IMR-90 (cell line): ENCODE results near the gene MDFI. TPM values are rescaled to one million over a fixed set of nuclear protein-coding genes. Genes with fewer than 3 reads are reported as not detected.

Source experiments
- ATAC-seq: fragments of 200-7000 bp; cut with Tn5 transposase; 2 replicates; pipeline ENCODE4 v1.9.1; 2020; ENCODE audit warnings: low read depth, mild to moderate bottlenecking, moderate library complexity
- BruUV-seq: library from RNA; stranded (reverse); fragments of 400-500 nt; replicated peaks from 2 replicates; lab custom pipeline; 2021; lab: Mats Ljungman, UMichigan
- CTCF ChIA-PET: fragments of 300-600 bp; formaldehyde crosslinking; extraction: SDS; loops from one replicate; lab custom pipeline; 2021; ENCODE audit warnings: antibody characterized with exemption; lab: Yijun Ruan, JAX
- POLR2A ChIA-PET: fragments of 300-600 bp; sonication (Branson Sonifier 250); formaldehyde crosslinking; loops from one replicate; lab custom pipeline; 2022; ENCODE audit warnings: antibody characterized with exemption; ENCODE audit not compliant: unreplicated experiment; lab: Charles Lee
- DNase-seq: peaks from one replicate; pipeline ENCODE4 v3.0.0; 2013
- H2AFZ ChIP-seq: replicated peaks from 2 replicates; pipeline ENCODE3; 2013; ENCODE audit warnings: low read length, mild to moderate bottlenecking; ENCODE audit not compliant: poor library complexity
- H2AK5ac ChIP-seq: 2 replicates; pipeline ENCODE4 v1.6.1; 2013; ENCODE audit warnings: low read depth, low read length, inconsistent platforms
- H2AK9ac ChIP-seq: replicated peaks from 2 replicates; pipeline ENCODE3; 2013; ENCODE audit warnings: mild to moderate bottlenecking, low read depth, low read length, moderate library complexity; ENCODE audit not compliant: poor library complexity
- H2BK120ac ChIP-seq: 2 replicates; pipeline ENCODE4 v1.6.1; 2013; ENCODE audit warnings: low read depth, low read length, inconsistent platforms
- H2BK15ac ChIP-seq: 3 replicates; pipeline ENCODE4 v1.6.1; 2013; ENCODE audit warnings: low read depth, low read length, inconsistent platforms
- H2BK20ac ChIP-seq: 2 replicates; pipeline ENCODE4 v1.6.1; 2013; ENCODE audit warnings: low read depth, mild to moderate bottlenecking, inconsistent platforms, low read length, moderate library complexity
- H2BK5ac ChIP-seq: 2 replicates; pipeline ENCODE4 v1.6.1; 2013; ENCODE audit warnings: mild to moderate bottlenecking, low read depth, low read length, inconsistent platforms; ENCODE audit not compliant: poor library complexity, severe bottlenecking
- H3K14ac ChIP-seq: replicated peaks from 2 replicates; pipeline ENCODE4 v1.6.1; 2013; ENCODE audit warnings: low read depth, low read length, inconsistent platforms
- H3K18ac ChIP-seq: 2 replicates; pipeline ENCODE4 v1.6.1; 2013; ENCODE audit warnings: low read depth, low read length, control low read depth
- H3K23ac ChIP-seq: 2 replicates; pipeline ENCODE4 v1.6.1; 2013; ENCODE audit warnings: low read depth, low read length, inconsistent platforms
- H3K27ac ChIP-seq: 2 replicates; pipeline ENCODE4 v1.5.1; 2013; ENCODE audit warnings: mild to moderate bottlenecking, control low read depth, low read length; ENCODE audit not compliant: insufficient read depth
- H3K27me3 ChIP-seq: 2 replicates; pipeline ENCODE4 v1.6.1; 2013; ENCODE audit warnings: low read length; ENCODE audit not compliant: control insufficient read depth, insufficient read depth
- H3K36me3 ChIP-seq: 2 replicates; pipeline ENCODE4 v1.6.1; 2013; ENCODE audit warnings: low read length, mixed read lengths; ENCODE audit not compliant: control insufficient read depth, insufficient read depth
- H3K4ac ChIP-seq: 2 replicates; pipeline ENCODE4 v1.6.1; 2013; ENCODE audit warnings: low read depth, low read length, inconsistent platforms
- H3K4me1 ChIP-seq: 2 replicates; pipeline ENCODE4 v1.6.1; 2013; ENCODE audit warnings: low read length, mixed read lengths; ENCODE audit not compliant: control insufficient read depth, insufficient read depth
- H3K4me2 ChIP-seq: 2 replicates; pipeline ENCODE4 v1.6.1; 2013; ENCODE audit warnings: low read depth, mild to moderate bottlenecking, control low read depth, low read length, moderate library complexity
- H3K4me3 ChIP-seq: 2 replicates; pipeline ENCODE4 v1.5.1; 2013; ENCODE audit warnings: low read depth, mild to moderate bottlenecking, control low read depth, low read length, moderate library complexity; ENCODE audit not compliant: insufficient read depth
- H3K56ac ChIP-seq: 2 replicates; pipeline ENCODE4 v1.6.1; 2013; ENCODE audit warnings: low read length, inconsistent platforms; ENCODE audit not compliant: insufficient read depth; ENCODE audit errors: extremely low read depth
- H3K79me1 ChIP-seq, 2 experiments: 2 replicates each; pipeline ENCODE4 v1.6.1; 2013; ENCODE audit warnings: low read length in 2 of 2, inconsistent platforms in 1 of 2, low read depth in 1 of 2
- H3K9ac ChIP-seq: 2 replicates; pipeline ENCODE4 v1.6.1; 2013; ENCODE audit warnings: low read depth, low read length, control low read depth
- H3K9me1 ChIP-seq: 2 replicates; pipeline ENCODE4 v1.6.1; 2013; ENCODE audit warnings: low read length, inconsistent platforms; ENCODE audit not compliant: insufficient read depth
- H3K9me3 ChIP-seq: 2 replicates; pipeline ENCODE4 v1.6.1; 2013; ENCODE audit warnings: low read length; ENCODE audit not compliant: control insufficient read depth, insufficient read depth
- H4K20me1 ChIP-seq: 2 replicates; pipeline ENCODE4 v1.6.1; 2013; ENCODE audit warnings: low read length, inconsistent platforms; ENCODE audit not compliant: insufficient read depth
- H4K5ac ChIP-seq: 2 replicates; pipeline ENCODE4 v1.6.1; 2013; ENCODE audit warnings: mild to moderate bottlenecking, low read depth, low read length, control low read depth
- H4K8ac ChIP-seq, 2 experiments: 2 replicates each; pipeline ENCODE4 v1.6.1; 2013; ENCODE audit warnings: low read depth in 2 of 2, low read length in 2 of 2, control low read depth in 1 of 2, inconsistent platforms in 1 of 2
- H4K91ac ChIP-seq: 2 replicates; pipeline ENCODE4 v1.6.1; 2013; ENCODE audit warnings: low read depth, low read length, inconsistent platforms; ENCODE audit not compliant: insufficient read depth
- BHLHE40 ChIP-seq: fragments of 150-350 bp; IDR thresholded peaks from 2 replicates; pipeline ENCODE4 v1.6.1; 2016; ENCODE audit warnings: mild to moderate bottlenecking, low read depth, low read length
- CEBPB ChIP-seq: IDR thresholded peaks from 2 replicates; pipeline ENCODE4 v1.6.1; 2012; ENCODE audit warnings: low read depth, low read length, improper control_type of control experiment
- RCOR1 ChIP-seq: IDR thresholded peaks from 2 replicates; pipeline ENCODE4 v1.6.1; 2012; ENCODE audit warnings: mild to moderate bottlenecking, low read length, improper control_type of control experiment; ENCODE audit not compliant: insufficient replicate concordance
- RFX5 ChIP-seq: IDR thresholded peaks from 2 replicates; pipeline ENCODE4 v1.8.0; 2012; ENCODE audit warnings: low read depth, mild to moderate bottlenecking, low read length, moderate library complexity
- WGBS, 2 experiments: methylation state at CpG; one replicate each; pipeline versions ENCODE4 v1.1.5 to v1.1.7; 2013; ENCODE audit warnings: missing lambda C conversion rate in 2 of 2; ENCODE audit not compliant: insufficient read length in 1 of 2; ENCODE audit errors: extremely low coverage in 2 of 2; 5-methylcytosine and 5-hydroxymethylcytosine counted together
- dilution Hi-C: fragments of 300-500 bp; cut with HindIII; formaldehyde crosslinking; loops from one replicate; pipeline ENCODE4 v1.14.3; 2018; ENCODE audit warnings: low sequenced_read_pairs; ENCODE audit not compliant: unreplicated experiment
- in situ Hi-C: fragments of 300-500 bp; cut with MboI; formaldehyde crosslinking; loops from 3 replicates; pipeline ENCODE4 v1.14.3; 2019; ENCODE audit warnings: low sequenced_read_pairs, inconsistent platforms, mixed read lengths
- intact Hi-C: fragments of 100-400 bp; cut with micrococcal nuclease; formaldehyde crosslinking; loops from 2 replicates; pipeline ENCODE4 v1.10.0; 2022
- polyA plus RNA-seq, 3 experiments: library from polyadenylated mRNA; depleted of rRNA; stranded (reverse); fragments of >200 nt; gene quantifications; 2 replicates each; pipeline ENCODE4 v1.2.3, GENCODE V29; 2012; ENCODE audit warnings: low replicate concordance in 1 of 3
- total RNA-seq: library from RNA; depleted of rRNA; stranded (reverse); fragments of >200 nt; gene quantifications from 2 replicates; pipeline ENCODE4 v1.2.3, GENCODE V29; 2012
- TF ChIP-seq, protein P1 (sequence below): fragments of 150-350 bp; IDR thresholded peaks from 2 replicates; pipeline ENCODE4 v1.6.1; 2017; ENCODE audit warnings: mild to moderate bottlenecking, antibody characterized with exemption, low read length, low read depth

MDFI gene
- total and polyA plus RNA-seq, 2 of the 4 experiments (the other 2 are of a cell fraction): 0.18 to 0.29 TPM

DNA sequence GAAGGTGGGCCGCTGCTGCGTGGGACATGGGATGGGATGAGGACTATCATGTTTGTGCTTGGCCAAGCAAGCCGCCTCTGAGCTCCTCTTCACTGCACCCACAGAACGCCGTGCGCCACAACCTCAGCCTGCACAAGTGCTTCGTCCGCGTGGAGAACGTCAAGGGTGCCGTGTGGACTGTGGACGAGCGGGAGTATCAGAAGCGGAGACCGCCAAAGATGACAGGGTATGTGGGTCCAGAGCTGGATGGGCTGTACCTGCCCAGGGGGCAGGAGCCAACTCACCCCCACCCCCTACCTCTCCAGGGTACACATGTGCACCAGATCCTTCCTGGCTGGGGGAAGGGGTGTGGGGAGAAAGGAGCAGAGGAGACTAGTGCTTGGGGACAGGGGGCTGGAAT is 43.5 kb upstream of the MDFI start:
- dilution Hi-C loops (no loop called here), in situ Hi-C loops (loop anchor here (5.0 kb wide), 2 partner anchors 172 to 222 kb away; no protein-coding TSS in a partner anchor), intact Hi-C loops (no loop called here)
- Histone ChIP-seq H4K8ac (no peak overlapping the region), H2BK120ac (no peak overlapping the region), H4K20me1 (peaks cover 6% of the 10 kb centered on the region), H3K9me3 (no peaks in the 10 kb centered on the region), H3K79me1 (no peaks in the 10 kb centered on the region), H4K5ac (no peak overlapping the region), H3K9me1 (no peaks in the 10 kb centered on the region), H2BK5ac (no peak overlapping the region), H3K9ac (no peak overlapping the region), H3K56ac (no peak overlapping the region), H3K36me3 (peaks cover 36% of the 10 kb centered on the region), H3K23ac (no peak overlapping the region), H2AK5ac (no peak overlapping the region), H3K27ac (no peak overlapping the region), H2AFZ (no peak overlapping the region), H2BK20ac (no peak overlapping the region), H3K4ac (no peak overlapping the region), H2AK9ac (no peak overlapping the region), H4K91ac (no peak overlapping the region), H3K27me3 (no peaks in the 10 kb centered on the region), H3K18ac (no peak overlapping the region), H3K14ac (no peak overlapping the region), H2BK15ac (no peak overlapping the region), H3K4me2 (no peak overlapping the region), H3K4me1 (no peaks in the 10 kb centered on the region), H3K4me3 (no peak overlapping the region)
- DNase-seq: no peak
- no peak for TF ChIP-seq RCOR1
- no peak for TF ChIP-seq BHLHE40
- TF ChIP-seq, protein P1, sequence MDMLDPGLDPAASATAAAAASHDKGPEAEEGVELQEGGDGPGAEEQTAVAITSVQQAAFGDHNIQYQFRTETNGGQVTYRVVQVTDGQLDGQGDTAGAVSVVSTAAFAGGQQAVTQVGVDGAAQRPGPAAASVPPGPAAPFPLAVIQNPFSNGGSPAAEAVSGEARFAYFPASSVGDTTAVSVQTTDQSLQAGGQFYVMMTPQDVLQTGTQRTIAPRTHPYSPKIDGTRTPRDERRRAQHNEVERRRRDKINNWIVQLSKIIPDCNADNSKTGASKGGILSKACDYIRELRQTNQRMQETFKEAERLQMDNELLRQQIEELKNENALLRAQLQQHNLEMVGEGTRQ: no peak
- no peak for TF ChIP-seq RFX5
- TF ChIP-seq CEBPB: no peak
- no peak for ATAC-seq
- WGBS, 2 experiments: no CpG with 5 or more reads among the region's 15 CpGs
- BruUV-seq: no TSS peak
- ChIA-PET POLR2A (no interaction called here), CTCF (interaction anchor here (0.6 kb wide), 1 partner anchor 65 kb away, joined by 3 read pairs; no protein-coding TSS in a partner anchor)
